AG08396 (cell line): ENCODE results near the gene FBXO48.
"Not testable (repeated sequence)": the region's sequence is repeated elsewhere in the genome, so short reads cannot be mapped to it uniquely, and the experiment has no call there.

Source experiments
- DNase-seq: peaks from one replicate; pipeline ENCODE4 v3.0.0; 2012; ENCODE audit warnings: low spot score, mixed read lengths

FBXO48 gene

GRCh38 chr2:68467077-68467960 lies at the start of gene FBXO48, which contains the start of gene APLF:
FBXO48 (minus strand) TSS chr2:68467294; CDS start chr2:68465145, 2,149 bp downstream.
APLF (plus strand) TSS chr2:68467585; CDS start chr2:68467732, 147 bp downstream.
- DNase-seq = peak; percentile 95

- no peak for DNase-seq
Measured at GRCh38 chr2:68516051-68516955, 49.2 kb upstream of the FBXO48 start.

- DNase-seq = no peak
Measured at GRCh38 chr2:68514316-68514929, 47.3 kb upstream of the FBXO48 start.

GRCh38 chr2:68512966-68513365 lies 45.9 kb upstream of the FBXO48 start:
- no peak for DNase-seq

- DNase-seq = no peak
Measured at GRCh38 chr2:68512326-68512725, 45.2 kb upstream of the FBXO48 start.

- no peak for DNase-seq
Measured at GRCh38 chr2:68506170-68506569, 39.1 kb upstream of the FBXO48 start.

- DNase-seq = no peak
Measured at GRCh38 chr2:68505603-68506159, 38.6 kb upstream of the FBXO48 start.

GRCh38 chr2:68501768-68502167 lies 34.7 kb upstream of the FBXO48 start:
- DNase-seq = no peak

GRCh38 chr2:68500649-68501048 lies 33.6 kb upstream of the FBXO48 start:
- no peak for DNase-seq

GRCh38 chr2:68499133-68499532 lies 32.0 kb upstream of the FBXO48 start:
- no peak for DNase-seq

- no peak for DNase-seq
Measured at GRCh38 chr2:68491582-68491981, 24.5 kb upstream of the FBXO48 start.

- no peak for DNase-seq
Measured at GRCh38 chr2:68489282-68489681, 22.2 kb upstream of the FBXO48 start.

- DNase-seq = not testable (repeated sequence)
Measured at GRCh38 chr2:68488605-68489004, 21.5 kb upstream of the FBXO48 start.

- DNase-seq = no peak
Measured at GRCh38 chr2:68487773-68488355, 20.8 kb upstream of the FBXO48 start.

GRCh38 chr2:68483011-68483410 lies 15.9 kb upstream of the FBXO48 start:
- DNase-seq = no peak

GRCh38 chr2:68482296-68482820 lies 15.3 kb upstream of the FBXO48 start:
- no peak for DNase-seq

- DNase-seq = no peak
Measured at GRCh38 chr2:68478688-68479087, 11.6 kb upstream of the FBXO48 start.

- DNase-seq = no peak
Measured at GRCh38 chr2:68476454-68476853, 9.4 kb upstream of the FBXO48 start.

GRCh38 chr2:68475576-68475975 lies 8.5 kb upstream of the FBXO48 start:
- DNase-seq = no peak

GRCh38 chr2:68475110-68475509 lies 8.0 kb upstream of the FBXO48 start:
- no peak for DNase-seq

- no peak for DNase-seq
Measured at GRCh38 chr2:68472796-68473414, 5.8 kb upstream of the FBXO48 start.
